ENCODE results near the gene CACNA1I.

CACNA1I gene

DNA sequence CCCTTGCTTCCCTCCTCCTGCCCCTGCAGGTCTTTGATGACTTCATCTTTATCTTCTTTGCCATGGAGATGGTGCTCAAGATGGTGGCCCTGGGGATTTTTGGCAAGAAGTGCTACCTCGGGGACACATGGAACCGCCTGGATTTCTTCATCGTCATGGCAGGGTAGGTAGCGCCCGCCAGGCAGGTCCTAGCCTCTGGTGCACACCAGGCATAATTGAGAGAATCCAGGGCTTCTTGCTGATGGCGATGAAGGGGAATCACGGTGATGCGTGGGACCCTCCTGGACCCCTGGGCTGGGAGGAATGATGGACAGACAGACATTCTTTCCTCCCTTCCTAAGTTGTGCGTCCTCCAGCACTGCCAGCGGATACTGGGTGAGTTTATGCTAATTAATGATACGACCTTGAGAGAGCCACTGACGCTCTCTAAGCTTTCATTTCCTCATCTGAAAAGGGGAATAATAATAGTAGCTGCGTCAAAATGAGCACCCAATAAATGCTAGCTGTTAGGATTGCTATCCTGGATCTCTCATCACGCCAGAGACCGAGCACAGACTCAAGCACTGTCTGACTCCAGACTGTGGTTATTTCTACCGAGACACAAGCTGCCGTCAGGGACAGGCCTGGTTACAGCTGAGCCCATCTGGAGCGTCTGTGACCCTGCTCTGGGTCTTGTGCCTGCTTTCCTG, 30.1 kb downstream of the CACNA1I start:
- DNase-seq: no peak

DNA sequence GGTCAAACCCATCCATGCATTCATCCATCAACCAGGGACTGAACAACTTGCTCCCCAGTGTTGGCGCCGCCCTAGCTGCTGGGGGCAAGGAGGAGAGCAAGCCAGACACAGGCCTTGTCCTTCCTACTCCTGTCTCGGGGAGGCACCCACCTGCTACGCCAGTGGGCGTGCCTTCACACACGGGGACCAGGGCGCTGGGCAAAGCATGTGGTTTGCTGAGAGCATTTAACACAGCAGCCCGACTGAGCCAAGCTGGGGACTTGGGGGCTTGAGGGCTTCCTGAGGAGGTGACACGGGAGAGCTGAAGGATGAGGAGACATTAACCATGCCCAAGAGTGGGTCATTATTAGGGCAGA, 30.6 kb downstream of the CACNA1I start:
- DNase-seq: no peak

DNA sequence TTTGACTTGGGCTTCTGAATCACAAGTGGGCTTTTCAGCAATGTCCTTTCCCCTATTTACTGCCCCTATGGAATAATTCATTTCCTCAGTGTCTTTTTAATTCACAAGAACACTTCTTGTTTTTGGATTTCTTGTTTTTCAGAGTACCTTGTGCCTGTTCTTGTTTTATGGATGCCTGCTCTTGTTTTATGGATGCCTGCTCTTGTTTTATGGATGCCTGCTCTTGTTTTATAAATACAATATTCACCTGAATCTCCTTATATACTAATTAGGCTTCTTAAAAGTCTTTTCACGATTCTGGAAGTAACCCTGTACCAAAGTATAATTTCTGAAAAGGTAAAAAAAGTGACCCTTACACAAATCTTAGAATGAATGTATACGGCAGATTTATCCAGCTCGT, 32.8 kb downstream of the CACNA1I start:
- no peak for DNase-seq

DNA sequence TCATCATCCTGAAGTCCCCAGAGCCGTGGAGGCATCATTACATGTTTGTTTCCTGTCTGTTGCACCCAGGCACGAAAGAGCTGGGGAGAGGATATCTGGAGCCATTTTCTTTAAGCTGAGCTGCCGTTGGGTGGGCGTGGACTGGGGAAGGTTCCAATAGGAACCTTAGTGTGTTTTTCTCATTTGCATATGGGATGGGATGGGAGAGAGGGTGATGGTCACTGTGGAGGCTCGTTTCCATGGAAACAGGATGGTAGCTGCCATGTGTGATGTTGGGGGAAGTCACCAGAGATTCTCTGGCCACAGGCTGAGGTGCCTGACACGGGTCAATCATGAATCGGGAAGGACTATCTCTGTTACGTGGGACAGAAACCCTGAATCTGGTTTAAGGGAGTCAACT, 39.7 kb downstream of the CACNA1I start:
- no peak for DNase-seq

DNA sequence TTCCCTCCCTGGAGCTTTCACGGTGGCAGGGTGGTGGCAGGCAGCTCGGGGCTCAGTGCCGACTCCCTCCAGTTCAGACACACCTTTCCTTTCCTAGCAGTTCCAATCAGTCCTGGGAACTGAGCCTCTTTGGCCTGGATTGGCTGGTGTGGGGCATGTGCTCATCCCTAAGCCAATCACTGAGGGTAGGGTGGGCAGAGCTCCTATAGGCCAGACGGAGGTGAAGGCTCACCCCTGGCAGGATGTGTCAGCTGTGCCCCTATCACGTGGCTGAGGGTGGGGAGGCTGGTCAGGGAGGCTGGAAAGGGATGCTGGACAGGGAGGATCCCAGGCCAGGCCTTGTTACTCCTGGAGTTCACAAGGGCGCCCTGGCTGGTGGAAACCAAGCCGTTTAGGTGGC, 40.2 kb downstream of the CACNA1I start:
- DNase-seq: no peak

DNA sequence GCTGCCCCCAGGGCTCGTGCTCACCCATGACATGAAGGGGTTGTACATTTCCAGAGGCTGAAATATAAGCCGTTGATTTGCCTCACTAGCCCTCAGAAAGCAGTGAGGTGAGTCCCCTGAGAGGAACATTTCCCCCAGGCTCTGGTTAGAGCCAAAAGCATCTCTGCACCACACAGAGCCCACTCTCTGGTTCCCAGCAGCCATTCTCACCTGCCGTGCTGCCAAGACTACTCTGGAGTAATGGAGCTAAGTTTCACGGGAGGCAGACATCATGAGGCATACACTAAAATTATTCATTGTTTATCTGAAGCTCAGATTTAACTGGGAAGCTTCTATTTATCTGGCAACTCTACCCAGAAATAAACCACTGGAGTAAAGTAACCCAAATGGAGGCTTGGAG, 40.8 kb downstream of the CACNA1I start:
- no peak for DNase-seq

DNA sequence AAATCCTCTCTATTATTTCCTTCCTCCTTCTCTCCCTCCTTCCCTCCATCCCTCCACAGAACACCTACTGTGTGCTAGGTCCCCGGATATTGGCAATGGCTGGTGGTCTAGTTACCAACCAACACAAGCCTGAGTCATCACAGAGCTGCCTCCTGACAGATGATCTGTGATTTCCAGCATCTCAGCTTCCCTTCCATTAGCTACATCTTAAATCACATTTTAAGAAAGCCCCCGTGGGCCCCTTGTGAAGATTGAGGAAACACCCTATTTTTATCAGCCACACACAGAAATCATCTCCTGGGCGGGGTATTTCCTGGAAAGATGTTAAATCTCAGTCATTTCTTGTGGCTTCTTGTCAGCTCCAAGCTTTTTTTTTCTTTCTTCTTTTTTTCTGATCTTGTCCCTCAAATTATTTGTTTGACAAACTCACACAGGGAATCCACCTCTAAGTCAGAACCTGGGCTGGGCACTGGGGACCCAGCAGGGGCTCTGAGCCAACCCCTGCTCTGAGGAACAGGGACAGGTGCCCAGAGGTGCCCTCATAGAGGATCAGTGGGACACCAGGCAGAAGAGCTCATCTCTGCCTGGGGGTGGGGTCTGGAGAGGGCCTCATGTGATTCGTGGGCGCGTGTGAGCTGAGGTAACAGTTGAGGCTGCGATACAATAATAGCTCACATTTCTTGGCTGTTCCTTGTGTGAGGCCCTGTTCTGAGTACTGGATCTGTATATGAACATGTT, 42.4 kb downstream of the CACNA1I start:
- peak; percentile 25 for DNase-seq

DNA sequence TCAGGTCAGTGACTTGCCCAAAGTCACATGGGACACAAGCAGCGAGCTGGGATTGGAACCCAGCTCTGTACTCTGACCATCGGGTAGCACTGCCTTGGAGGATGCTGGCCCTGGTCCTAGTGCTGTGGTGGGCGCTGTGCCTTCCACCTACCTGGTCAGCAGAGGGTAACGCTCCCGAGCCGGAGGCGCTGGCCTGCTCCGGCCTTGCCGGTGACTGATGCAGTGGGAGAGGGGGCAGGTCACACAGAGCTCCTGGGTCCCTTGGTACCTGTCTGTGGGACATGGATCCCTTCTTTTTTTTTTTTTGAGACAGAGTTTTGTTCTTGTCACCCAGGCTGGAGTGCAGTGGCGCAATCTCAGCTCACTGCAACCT, 43.0 kb downstream of the CACNA1I start:
- DNase-seq: no peak

DNA sequence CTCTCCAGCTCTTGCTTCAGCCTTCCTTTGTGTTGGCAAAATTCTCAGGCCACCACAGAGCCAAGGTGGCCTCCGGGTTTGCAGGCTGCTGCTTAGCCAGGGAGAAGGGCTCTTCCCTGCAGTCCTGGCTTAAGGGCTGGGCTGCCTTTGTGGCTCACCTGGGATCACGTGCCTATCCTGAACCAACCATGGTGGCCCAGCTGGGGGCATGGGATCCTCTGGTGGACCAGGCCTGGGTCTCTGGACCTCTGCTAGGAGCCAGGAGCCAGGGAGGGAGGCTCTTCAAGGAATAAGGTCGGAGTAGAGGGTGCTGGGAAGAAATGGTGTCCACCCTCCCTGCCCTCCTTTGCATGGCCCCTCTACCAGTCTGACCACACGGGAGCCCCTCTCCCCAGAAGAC, 43.9 kb downstream of the CACNA1I start:
- no peak for DNase-seq

DNA sequence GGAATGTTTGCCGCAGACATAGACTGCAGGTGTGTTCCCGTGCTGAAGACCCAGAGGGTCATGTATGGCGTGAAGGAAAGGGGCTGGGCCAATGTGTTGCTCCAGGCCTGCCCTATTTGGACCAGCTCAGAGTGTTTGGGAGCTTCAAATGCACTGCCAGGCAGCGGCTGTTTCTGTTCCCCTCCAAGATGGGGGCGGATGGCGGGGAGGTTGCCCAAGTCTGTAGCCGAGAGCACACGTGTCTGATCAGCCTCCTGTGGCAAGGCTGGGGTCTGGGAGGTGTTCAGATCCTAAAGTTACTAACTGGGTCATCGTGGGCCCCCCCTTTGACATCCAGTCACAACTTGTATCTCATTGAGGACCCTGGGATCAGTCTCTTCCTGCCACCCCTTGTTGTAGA, 45.5 kb downstream of the CACNA1I start:
- no peak for DNase-seq

DNA sequence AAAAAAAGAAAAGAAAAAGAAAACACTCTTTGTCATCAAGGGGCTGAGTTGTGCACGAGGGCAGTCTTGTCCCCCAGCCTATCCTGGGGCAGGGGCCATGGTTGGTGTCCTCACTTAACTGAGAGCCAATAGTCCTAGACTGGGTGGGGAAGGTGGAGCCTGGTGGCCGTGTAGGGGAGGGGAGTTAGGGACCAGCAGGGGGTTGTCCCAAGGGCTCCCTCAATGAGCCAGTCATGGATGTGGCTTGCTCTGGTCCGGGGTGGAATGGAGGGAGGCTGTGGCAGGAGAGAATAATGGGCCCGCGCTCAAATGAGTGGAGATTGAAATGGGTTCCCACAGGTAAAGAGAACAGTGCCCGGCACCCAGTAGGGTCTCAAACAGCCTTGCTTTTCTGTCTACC, 46.2 kb downstream of the CACNA1I start:
- DNase-seq: no peak

DNA sequence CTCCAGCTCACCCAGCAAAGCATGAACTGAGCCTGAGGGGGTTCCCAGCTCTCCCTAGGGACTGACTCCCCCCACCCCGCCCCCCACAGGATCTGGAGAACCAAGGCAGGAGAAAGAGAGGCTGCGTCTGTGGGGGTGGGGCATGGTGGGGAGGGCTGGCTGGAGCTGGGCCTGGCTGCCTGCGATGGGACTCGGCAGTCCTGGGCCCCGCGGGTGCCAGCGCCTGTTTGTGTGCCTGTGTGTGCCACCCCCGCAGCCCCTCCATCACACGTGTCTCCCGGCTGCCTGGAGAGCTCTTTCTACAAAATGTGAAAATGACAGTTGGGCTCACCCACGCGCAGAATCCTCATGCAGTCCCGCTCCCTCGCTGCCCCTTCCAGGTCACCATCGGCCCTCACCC, 46.8 kb downstream of the CACNA1I start:
- peak; percentile 39 for DNase-seq

DNA sequence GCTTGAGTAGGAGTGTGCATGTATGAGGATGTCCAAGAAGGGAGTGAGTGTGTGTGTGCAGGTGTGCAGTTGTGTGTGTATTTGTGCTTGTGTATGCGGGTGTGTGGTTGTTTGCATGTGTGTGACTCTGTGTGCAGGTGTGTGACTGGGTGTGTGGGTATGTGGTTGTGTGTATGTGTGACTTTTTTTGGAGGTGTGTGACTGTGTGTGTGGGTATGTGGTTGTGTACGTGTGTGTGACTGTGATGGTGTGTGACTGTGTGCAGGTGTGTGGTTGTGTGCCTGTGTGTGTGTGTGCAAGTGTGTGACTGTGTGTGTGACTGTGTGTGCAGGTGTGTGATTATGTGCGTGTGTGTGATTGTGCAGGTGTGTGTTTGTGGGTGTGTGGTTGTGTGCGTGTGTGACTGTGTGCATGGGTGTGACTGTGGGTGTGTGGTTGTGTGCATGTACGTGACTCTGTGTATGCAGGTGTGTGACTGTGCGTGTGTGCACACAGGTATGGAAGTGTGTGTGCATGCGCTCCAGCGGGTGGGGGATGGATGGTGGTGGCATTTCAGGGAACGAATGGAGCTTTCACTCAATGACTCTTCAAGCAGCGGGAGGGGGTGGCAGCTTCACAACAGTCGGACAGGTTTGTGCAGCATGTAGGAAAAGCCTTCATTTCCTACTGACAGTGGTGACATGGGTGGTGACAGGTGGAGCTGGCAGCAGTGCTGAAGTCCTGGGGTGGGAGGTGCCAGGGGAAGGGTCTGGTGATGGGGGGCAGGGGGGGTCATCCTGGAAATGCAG, 47.6 kb downstream of the CACNA1I start:
- no peak for DNase-seq

DNA sequence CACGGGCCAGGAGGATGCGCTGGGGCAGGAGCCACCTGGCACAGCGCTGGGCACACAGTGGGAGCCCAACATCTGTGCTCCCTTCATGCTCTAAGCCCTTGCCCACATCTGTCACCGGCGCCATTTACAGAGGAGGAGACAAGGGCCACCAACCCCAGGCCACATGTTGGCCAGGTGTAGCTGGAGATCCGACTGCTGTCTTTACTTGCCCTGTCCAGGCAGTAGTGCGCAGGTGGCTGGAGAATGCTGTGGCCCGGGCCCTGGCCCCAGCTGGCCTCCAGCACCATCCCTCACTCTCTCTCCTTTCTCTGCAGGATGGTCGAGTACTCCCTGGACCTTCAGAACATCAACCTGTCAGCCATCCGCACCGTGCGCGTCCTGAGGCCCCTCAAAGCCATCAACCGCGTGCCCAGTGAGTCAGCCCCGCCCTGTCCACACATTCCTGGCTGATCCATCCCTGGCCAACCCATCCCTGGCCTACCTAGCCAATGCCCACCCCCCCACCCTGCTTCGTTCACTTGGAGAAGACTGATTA, 48.5 kb downstream of the CACNA1I start:
- DNase-seq: no peak

DNA sequence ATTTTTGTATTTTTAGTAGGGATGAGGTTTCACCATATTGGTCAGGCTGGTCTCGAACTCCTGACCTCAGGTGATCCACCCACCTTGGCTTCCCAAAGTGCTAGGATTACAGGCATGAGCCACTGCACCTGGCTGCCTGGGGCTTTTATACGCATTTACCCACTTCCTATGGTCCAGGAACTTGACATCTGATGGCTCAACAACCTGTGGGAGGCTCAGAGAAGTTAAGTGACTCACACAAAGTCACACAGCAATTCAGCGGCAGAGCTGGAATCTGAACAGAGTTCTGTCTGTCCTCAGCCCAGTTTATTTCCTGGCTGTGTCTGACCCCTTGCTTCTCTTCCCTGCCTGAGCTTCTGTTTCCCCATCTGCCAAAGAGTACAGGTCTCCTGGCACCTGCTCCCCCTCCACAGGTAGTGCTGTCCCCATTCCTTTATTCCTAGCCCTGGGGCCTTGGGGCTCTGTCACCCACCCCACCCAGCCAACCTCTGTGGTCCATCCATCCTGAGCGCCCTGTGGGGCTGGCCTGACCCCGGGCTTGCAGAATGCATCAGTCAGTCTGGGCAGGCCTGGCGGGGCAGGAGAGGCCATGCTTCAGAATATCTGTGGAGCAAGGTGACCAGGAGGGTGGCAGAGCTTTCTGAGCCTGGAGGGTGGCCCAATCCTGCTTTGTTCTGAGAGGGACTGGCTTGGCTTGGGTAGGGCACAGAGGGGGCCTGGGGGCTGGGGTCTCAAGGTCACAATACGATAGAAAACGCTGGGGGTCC, 50.6 kb downstream of the CACNA1I start:
- peak; percentile 21 for DNase-seq

DNA sequence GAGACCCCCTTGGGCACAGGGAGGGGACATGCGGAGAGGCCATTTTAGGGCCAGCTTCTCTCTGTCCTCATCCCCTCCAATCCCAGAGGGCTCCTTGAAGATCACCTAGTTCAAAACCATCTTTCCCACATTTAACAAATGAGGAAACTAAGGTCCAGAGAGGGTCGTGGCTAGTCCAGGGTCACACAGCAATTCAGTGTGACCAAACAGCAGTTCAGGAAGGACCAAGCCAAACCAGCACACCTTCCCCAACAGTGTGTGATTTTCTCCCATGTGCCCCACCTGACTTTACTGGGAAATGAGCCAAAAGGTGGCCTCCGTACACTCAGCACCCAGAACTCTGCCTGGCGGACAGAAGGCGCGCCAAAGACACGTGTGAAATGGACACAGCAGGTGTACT, 51.3 kb downstream of the CACNA1I start:
- DNase-seq: no peak

DNA sequence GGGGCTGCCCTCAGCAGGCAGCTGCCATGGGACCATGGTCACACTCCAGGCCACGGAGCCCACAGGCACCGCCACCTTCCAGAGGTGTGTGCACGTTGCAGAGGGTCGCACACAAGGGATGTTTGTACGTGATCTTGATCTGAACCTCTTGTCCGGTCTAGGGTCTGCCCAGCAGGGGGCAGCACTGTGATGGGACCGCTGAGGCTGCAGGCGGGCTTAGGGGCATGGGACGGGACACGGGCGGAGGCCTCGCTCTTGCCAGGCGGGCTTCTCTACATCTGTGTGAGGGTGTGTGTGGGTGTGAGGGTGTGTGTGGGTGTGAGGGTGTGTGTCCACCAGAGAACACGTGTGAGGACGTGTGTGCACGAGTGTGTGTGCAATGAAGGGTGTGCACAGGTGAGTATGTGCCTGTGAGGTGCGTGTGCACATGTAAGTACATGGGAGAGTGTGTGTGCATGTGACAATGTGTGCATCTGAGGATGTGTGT, 52.4 kb downstream of the CACNA1I start:
- DNase-seq: peak; percentile 79

DNA sequence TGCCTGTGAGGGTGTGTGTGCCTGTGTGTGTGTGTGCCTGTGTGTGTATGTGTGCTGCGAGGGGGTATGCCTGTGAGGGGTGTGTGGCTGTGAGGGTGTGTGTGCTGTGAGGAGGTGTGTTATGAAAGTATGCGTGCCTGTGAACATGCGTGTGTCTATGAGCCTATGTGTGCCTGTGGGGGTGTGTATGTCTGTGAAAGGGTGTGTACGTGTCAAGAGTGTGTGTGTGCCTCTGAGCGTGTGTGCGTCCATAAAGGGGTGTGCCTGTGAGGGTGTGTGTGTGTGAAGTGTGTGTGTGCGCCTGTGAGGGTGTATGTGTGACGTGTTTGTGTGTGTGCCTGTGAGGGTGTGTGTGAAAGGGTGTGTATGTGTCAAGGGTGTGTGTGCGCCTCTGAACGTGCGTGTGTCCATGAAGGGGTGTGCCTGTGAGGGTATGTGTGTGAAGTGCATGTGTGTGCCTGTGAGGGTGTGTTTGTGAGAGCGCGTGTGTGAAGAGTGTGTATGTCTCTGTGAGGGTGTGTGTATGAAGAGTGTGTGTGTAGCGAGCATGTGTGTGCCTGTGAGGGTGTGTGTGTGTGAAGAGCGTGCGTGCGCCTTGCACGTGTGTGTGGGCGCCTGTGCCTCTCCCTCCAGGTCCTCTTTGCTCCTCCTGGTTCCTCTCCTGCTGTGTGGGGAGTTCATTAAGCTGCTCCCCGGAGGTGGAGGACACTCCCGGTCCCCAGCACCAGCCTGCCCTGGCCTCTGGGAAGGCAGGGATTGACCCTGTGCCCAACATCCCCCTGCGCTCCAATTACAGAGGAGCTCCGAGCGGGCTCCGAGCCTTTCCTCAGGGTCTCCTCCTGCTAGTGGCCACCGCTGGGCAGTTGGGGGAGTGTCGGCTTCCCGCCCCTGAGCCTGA, 53.3 kb downstream of the CACNA1I start:
- no peak for DNase-seq

DNA sequence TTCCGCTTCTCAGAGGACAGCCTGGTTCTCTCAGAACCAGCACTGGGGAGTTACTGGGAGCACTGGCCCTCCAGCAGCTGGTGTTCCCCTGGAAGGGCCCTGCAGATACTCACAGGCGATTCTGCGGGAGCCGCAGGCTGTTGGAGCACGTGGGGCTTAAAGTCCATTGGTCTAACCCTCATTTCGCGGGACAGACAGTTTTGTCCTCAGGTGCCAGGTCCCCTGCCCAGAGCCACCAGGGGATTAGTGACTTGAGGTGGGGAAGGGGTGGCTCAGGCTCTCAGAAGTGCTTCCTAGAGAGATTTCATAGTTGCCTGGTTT, 53.9 kb downstream of the CACNA1I start:
- DNase-seq: no peak

DNA sequence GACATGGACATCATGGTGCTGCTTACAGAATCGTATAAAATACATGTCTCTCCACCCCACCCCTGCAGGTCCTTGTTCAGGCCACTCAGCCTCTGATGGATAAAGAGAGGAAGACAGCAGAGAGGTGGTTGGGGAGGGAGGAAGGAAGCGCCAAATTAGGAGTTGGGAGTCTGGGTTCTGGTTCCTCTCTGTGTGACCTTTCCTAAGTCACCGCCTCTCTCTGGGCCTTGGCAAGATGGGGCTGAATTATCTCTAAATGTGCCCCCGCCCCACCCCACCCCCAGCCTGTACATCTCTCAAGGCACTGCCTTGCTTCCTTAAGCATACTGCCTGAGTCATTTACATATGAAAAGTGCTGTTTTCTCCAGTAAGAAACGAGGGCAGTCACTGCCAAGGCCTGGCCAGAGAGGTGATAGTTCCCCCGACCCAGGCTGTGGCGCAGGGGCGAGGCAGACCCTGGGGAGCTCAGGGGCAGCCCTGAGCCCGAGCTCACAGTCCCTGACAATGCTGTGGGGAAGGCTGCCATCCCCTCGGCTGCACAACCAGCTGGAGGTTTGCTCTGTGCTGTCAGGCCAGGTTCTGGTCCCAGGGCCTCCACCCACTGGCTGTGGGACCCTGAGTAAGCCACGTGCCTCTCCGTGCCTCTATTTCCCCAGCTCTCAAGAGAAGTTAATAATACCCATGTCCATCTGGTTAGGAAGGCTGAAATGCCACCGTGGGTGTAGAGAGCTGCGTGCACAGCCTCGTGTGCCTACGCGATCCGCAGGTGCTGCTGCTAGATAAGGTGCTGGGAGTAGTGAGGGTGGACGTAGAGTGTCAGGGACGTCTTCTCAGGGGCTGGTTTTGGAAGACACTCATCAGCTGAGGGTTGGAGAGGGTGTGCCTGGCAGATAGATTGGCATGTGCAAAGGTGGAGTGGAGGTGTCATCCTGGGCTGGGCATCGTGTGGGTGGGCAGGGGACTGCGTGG, 55.3 kb downstream of the CACNA1I start:
- DNase-seq: no peak

DNA sequence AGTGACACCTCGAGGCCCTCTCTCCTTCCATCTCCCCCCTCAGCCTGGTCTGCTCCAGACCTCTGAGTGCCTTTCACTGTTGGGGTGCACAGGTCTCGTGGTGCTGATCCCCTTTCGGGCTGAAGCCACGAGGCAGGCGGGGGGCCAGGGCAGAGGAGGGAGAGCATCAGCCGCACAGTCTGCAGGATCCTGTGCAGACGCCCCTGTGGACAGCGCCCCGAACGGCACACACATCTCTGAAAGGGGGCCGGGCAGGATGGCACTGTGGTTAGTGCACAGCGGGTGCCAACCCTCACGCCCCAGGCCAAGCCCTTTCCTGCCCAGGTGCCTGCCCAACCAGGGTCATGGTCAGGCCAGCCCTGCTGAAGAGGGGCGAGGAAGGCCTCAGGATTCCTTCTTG, 56.7 kb downstream of the CACNA1I start:
- no peak for DNase-seq
